GM11168 (cell line): ENCODE data around the gene FBXL20.

Source experiments
- in situ Hi-C: fragments of 300-500 bp; cut with MboI; formaldehyde crosslinking; loops from one replicate; pipeline ENCODE4 v1.12.0; 2022; ENCODE audit warnings: low sequenced_read_pairs; ENCODE audit not compliant: unreplicated experiment

The FBXL20 gene

DNA sequence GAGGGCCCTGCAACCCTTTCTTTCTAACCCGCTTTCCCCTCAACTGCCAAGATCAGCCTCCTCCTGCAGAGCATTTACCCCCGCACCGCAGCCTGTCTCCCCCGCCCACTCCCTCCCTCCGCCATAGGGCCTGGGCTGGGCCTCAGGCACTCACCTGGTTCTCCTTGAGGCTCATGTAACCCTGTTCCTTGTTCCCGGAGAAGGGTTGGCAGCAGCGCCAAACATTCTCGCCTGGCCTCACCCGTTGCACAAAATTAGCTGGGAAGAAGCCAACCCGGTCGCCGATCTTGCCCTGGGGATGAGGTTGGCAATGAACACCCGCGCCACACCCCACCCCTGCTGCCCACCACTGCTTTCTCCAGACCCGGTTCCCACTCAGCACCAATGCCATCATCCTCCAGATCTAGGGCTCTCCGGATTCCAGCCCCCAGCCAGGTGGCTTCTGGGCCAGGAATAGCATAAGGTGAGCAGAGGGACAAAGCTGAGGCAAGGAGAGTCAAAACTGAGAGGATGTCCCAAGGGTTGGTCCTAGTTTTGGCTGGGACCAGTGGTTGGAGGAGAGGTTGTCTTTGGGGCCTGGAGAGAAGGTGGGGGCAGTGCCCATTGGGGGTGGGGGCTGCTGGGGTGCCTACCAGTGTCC, 188.5 kb downstream of the FBXL20 start:
- in situ Hi-C loops: no loop called here

DNA sequence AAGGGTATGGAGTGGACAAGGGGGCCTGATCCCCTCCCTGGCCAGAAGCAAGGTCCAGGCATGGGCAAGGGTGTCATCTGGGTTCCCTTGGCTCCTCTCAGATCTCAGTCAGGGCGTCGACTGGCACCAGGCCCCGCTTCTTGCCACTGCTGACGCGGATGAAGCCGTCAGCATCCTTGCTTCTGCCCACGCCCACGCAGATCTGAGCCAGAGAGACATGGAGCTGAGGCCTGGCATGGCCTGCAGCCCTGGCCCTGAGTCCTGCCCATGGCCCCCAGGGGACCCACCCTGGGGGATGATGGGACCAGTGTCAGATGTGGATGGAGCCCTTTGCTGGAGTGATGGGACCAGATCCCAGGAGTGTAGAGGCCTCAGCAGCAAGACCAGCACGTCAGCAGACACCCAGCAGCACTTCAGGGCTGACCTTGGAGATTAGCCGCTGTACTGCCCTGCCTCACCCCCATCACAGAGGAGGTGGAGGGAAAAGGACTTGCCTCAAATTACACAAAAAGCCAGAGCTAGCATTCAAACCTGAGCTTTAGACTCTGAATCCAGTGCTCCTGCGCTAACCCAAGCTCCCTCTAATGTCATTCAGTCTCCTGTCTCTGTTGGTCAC, 189.1 kb downstream of the FBXL20 start:
- in situ Hi-C loops: no loop called here

DNA sequence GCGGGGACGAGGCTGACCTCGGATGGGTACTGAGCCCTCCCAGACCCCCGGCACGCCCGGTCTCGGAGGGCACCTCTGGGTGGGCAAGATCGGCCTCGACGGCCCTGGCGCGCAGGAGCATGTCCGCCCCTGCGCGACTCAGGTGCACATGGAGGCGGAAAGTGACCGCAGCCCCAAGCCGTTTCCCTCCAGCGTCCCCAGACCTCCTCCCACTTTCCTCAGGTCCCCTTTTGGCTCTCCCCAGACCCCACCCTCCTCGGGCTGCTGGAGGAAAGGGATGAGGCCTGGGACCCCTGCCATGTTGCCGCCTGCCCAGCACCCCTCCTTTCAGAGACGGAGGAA, 191.4 kb downstream of the FBXL20 start:
- in situ Hi-C loops: no loop called here

DNA sequence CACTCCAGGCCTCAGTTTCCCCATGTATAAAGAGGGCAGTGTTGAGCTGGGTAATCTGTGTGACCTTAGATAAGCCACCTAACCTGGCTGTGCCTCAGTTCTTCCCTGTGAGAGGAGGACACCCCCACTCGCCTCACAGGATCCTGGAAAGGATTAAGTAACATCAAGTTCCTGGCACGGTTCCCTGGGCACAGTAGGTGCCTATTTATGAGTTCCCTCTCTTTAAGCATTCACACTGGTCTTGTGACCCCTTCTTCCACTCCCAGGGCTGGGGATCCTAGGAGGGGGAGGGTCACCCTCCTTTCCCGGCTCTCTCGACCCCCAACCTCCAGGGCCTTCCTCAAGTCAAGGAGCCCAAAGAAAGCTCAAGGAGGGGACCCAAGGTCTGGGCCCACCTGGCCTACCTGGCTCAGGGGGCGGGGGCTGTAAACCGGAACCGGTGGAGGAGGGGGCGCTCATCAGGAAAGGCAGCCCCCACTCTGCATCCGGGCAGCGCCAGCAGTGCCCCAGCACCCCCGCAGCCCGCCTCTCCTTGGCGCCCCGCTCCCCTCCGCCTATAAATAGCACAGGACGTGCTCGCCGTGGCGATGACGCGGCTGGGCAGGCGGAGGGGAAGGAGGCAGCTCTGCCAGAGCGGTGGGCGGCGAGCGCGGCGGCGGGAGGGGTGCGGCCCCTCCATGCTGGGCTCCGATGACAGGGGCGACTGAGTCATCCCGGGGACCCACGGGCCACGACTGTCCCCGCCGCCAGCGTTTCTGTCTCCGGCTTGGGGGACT, 191.9 kb downstream of the FBXL20 start:
- in situ Hi-C loops: loop anchor here (5.0 kb wide), 1 partner anchor 33 kb away; no protein-coding TSS in a partner anchor

DNA sequence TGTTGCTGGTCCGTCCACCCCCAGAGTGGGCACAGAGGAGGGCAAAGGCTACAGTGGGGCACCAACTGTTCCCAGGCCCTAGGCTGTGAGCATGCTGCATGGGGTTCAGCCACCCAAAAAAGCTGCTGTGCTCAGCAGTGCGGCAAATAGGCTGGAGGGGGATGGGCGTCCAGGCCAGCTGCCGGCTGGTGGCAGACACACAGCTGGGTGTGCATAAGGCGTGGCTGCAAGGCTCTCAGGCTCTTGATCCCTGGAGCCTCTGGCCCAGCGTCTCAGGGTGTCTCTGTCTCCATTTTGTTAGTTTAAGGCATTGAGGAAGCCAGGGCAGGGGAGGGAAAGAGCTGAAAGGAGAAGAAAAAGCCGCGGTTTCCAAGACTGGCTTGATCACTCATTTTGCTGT, 192.5 kb downstream of the FBXL20 start:
- in situ Hi-C loops: loop anchor here (5.0 kb wide), 1 partner anchor 33 kb away; no protein-coding TSS in a partner anchor

DNA sequence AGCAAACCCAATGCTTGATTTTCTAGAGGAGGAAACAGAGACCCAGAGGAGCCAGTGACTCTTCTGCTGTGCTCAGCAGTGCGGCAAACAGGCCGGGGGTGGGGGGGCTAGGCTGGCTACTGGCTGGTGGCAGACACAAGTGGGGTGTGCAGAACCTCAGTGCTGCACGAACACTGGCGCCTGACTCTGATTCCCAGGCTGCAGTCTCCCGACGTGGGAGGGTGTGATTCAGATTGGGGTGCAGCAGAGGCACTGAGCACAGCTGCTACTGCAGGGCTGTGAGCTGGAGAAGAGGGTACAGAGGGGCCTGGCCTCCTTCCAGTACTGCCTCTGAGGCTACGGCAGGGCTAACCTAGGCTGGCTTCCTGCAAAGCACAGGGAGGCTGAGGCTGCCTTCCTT, 193.3 kb downstream of the FBXL20 start:
- in situ Hi-C loops: loop anchor here (5.0 kb wide), 1 partner anchor 34 kb away; no protein-coding TSS in a partner anchor

DNA sequence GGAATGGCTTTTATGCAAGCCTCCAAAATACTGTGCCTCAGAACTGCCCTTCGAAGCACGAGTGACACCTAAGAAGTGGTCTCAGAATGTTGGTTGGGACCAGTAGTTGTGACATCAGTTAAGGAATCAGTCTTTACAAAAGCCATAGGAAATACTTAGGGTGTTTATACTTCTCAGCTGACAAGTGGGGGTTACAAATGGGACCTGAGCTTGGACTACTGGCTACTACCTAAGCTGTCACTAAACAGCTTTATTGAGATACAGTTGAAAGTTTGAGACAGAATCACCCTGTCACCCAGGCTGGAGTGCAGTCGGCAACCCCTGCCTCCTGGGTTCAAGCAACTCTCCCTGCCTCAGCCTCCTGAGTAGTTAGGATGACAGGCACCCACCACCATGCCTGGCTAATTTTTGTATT, 196.3 kb downstream of the FBXL20 start:
- in situ Hi-C loops: loop anchor here (5.0 kb wide), 1 partner anchor 37 kb away; no protein-coding TSS in a partner anchor

DNA sequence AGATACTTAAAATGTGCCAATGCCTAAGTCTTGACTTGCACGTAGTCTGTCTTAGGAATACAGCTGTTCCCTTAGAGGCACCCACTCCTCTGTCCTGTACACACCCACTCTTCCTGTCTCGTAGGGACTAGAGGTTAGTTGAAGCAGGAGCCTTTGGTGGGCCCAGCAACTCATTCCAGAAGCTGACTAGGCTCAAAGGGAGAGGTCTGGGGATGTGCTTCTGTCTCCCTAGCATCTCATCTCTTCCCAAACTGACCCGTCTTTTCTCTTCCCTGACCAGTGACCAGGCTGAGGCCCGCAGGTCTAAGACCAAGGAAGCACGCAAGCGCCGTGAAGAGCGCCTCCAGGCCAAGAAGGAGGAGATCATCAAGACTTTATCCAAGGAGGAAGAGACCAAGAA, 197.2 kb downstream of the FBXL20 start:
- in situ Hi-C loops: no loop called here
